Dedifferentiated amniotic fluid mesenchymal stem cell (primary cell): Measurements from ENCODE around the gene TGFBRAP1.
A peak's percentile ranks its signal among the peaks of the same experiment; 100 is the strongest.

ENCODE experiments used
- DNase-seq: peaks from one replicate; pipeline ENCODE4 v3.0.0-alpha.2; 2016; ENCODE audit errors: extremely low spot score

TGFBRAP1 gene

DNA sequence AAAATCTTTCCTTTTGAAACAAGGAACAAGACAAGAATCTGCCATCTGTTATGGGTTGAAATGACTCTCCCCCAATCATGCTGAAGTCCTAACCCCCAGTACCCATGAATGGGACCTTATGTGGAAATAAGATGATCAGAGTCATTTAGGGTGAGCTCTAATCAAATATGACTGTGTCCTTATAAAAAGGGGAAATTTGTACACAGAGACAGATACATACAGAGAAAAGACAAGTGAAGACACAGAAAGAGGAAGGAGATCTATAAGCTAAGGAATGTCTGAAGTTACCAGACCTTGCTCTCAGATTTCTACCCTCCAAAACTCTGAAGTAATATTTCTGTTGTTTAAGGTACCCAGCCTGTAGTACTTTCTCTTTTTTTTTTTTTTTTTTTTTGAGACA lies 15.7 kb downstream of the TGFBRAP1 start:
- DNase-seq: no peak

DNA sequence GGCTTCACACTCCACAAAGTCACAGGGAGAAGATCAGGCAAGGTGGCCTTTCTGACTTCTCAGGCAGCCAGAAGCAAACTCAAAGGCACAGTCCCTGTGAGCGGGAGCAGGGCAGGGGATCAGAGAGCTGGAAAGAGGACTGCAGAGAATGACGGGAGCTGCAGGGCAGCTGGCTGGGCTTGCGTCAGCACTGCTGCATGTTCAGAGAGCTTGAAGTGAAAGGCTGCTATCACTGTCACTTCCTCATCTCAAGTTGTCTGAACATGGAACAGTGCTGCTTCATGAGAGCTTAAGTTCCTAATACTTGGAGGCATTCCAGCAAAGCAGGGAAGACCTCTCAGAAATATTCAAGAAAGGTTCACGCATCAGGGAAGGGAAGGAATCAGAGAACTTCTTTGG lies 20.4 kb downstream of the TGFBRAP1 start:
- no peak for DNase-seq

DNA sequence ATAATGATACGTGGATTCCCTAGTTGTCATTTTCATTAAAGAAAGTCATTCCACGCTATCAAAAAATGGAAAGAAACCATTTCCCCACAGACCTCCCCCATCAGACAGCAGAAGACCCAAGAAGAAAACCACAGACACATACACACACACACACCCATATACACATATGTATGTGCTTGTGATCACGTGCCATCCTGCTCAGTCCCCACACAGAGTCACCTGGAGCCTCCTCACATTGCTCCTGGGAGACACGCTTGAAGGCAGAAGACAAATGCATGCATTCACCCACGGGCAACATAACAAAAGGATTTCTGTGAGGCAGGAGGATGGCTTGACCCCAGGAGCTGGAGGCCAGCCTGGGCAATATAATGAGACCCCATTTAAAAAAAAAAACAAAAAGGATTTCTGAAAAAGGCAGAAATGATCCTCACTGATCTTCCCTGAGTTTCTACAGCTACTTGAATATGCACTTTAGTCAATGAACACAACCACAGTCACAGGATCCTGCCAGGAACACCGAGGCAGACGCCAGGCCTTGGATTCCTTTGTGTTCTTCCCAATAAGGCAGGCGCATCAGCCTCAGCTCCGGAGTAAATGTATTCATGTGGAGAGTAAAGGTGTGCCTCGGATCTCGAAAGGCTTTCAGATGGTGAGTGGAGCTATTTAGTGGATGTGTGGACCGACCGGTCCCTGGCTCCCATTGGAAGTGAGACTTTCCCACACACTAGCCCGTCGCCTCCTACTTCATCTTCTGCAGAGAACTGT lies 21.0 kb downstream of the TGFBRAP1 start:
- DNase-seq: no peak

DNA sequence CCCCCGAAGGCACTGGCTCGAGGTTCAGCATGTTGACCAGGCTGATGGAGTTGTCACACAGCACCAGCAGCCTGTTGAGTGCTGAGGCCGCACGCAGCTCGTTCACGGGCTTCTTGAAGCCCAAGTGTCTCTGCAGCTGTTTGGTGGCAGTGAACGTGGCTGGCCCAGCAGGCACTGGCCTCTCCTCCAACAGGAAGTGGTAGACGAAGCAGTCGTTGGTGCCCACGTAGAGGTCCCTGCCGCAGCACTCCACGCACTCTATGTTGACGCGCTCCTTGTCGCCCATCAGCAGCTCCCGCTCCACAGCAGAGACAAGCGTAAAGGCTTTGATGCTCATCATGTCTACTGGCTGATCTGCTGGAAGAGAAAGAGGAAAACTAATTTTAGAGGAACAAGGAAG lies 21.6 kb downstream of the TGFBRAP1 start:
- no peak for DNase-seq

DNA sequence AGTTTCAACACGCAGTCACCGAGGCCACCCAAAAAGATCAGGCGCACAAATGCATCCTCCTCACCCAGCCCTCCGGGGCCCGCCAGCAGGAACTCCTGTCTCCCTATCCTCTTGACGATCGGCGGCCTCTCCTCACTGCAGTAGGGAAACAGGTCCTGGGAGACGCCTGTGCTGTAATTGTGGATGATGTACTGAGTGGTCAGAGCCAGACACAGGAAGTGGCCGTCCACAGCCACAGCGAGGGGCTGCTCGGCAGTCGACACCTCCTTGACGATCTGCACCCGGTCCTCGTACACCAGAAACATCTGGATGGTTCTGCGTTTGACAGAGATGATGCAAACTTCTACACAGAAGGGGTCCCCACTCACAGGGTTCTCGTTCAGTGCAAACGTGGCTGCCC lies 22.0 kb downstream of the TGFBRAP1 start:
- DNase-seq: no peak

DNA sequence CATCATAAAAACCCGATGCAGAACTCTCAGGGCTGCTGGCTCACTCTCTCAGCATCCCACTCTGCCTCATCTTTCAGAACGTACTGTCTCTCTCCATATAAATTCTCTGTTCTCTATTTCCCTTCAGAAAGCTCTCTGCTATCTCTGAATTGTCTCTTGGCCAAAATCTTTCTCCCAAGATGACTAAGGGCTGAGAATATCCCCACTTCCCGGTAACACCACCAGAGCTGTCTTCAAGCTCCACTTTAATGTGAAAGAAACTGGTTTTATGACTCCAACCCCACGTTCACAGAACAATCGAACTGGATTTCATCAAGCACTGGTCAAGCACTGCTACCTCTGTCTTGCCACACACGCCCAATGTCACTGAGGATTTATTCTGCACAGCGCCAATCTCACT lies 22.4 kb downstream of the TGFBRAP1 start:
- DNase-seq: no peak

DNA sequence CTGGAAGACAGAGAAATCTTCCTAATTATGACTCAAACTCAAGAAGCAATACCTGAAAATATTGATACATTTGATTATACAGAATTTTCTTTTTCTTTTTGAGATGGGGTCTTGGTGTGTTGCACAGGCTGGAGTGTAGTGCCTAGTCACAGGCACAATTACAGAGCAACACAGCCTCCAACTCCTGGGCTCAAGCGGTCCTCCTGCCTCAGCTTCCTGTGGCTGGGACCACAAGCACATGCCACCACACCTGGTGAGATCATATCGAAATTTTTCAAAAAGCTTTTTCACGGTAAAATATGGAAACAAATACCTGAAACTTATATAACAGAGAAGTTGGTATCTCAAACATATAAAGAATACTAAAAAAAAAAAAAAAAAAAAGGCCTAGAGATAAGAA lies 27.9 kb downstream of the TGFBRAP1 start:
- DNase-seq: no peak

DNA sequence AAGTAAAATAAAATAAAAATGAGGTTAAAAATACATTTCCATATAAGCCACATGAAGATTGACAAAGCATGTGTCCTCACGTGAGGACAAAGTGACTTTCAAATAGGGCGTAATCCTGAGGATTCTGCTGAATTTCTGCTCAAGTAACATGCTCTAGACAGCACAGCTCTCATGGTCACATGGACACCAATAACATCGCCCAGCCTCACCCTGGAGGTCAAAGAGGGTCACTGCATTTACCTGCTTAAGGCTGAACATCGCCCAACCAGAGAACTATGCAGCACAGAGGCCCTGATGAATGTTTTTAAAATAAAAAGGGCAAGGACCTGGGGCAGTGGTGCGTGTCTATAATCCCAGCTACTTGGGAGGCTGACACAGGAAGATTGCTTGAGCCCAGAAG lies 30.2 kb downstream of the TGFBRAP1 start:
- no peak for DNase-seq

DNA sequence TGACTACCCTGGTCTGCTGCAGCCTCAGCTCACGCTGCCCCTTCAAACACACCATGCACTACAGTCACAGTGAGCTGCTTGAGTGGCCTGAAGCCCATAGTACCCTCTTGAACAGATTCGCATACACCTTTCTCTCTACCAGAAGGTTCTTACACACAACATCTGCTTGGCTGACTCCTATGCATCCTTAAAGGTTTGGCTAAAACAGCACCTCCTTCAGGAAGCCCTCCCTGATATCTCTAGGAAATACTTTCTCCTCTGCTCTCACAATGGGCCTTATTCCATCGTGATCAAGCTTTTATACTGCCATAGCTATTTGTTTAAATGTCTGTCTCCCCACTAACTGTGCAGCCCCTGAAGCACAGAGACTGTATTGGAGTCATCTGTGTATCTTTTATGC lies 31.5 kb downstream of the TGFBRAP1 start:
- no peak for DNase-seq

DNA sequence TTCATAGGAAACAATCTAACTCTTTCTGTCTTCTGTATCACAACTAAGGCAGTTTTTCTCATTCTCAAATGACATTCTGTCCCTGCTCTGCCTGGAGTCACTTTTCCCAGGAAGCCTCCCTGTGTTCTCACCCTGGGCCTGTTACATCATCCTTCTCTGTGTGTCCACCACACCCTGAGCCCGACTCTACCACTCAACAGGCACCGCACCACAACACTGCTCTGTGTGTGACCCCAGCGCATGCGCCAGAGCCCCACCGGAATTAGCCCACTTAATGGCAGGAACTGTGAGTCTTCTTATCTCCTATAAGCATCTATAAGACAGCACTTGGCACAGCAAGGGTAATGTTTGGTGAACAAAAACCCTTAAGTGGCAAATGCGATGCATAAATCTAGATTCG lies 32.3 kb downstream of the TGFBRAP1 start:
- no peak for DNase-seq

DNA sequence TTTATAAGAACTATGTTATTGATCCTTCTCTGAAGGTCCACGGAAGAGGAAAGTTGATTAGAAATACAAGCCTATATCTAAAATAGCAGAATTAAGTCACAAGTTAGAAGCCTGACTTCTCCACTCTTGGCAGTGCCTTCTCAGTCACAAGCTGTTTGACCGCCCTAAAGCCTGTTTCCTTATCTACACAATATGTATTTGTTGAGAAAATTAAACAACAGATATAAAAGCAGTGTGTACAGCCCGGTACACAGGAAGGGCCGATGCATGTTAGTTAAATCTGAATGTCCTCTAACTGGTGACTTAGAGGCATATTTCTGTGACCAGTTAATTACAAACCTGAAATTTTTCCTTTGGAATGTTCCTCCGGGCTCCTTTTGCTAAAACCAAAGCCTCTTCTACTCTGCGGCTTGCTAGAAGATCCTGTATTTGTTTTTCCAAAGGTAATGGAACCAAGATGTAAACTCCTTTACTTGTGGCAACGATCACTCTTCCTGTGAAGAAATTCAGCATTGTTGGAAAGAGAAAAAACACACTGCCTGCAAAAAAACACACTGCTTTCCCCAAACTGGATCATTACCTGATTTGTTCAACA lies 33.4 kb downstream of the TGFBRAP1 start:
- no peak for DNase-seq

DNA sequence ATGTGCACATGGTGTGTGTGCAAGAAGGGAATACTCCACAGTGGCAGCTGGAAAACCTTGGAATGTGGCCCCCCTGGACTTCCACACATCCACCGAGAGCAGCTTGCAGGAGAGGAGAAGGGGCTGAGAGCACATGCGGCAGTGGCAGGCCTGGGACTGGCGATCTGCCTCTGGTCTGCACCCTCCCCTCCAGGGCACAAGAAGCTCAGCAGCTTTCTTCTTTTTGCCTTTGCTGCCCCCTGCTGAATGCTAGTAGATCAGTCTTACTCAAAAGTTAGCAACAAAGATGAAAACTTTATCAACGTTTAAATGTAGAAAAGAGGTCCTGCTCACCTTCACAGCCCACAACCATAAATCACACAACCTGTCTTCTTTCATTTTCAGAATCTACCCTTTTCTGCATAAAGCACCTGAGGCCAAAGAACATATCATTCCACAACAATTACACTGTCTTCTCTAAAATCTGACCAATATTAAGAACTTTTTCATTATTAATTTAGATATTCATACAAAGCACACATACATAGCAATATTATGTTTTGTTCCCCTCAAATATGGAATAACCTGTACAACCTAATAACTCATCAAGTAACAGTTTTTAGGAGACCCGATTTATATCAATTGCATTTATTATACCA lies 34.6 kb downstream of the TGFBRAP1 start:
- peak; percentile 74 for DNase-seq

DNA sequence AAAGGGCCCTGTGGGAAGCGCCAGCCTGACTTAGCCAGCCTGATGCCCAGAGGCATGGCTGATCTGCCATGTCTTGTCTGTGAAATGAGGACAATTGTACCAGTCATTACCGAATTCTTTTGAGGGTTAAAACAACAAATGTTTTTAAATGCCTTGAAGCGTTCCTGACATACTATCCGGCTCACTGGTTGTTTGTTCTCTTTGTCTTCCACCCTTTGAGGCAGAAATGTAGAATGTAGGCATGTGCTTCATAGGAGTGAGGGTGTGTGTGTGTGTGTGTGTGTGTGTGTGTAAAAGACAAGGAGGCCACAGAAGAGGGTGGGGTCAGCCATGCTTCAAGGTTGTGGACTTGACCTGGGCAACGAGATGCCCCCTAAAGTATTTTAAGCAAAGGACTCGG lies 35.5 kb downstream of the TGFBRAP1 start:
- no peak for DNase-seq

DNA sequence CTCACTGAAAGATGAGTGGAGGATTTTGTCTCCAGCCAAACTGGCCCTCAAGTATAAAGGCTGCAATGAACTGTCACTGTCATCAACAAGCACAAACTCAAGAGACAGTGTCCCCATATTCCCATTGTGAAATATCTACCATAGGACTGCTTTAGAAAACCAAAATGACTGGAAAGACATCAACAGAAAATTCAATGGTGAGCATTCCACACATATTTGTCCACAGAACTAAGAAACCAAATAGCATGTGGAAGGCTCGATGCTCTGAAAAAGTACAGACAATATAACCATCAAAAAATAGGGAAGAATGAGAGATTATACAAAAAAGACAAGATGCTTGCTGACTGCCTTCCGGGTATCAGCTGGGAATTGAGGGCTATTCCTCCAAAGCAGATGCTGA lies 37.6 kb downstream of the TGFBRAP1 start:
- peak; percentile 22 for DNase-seq

DNA sequence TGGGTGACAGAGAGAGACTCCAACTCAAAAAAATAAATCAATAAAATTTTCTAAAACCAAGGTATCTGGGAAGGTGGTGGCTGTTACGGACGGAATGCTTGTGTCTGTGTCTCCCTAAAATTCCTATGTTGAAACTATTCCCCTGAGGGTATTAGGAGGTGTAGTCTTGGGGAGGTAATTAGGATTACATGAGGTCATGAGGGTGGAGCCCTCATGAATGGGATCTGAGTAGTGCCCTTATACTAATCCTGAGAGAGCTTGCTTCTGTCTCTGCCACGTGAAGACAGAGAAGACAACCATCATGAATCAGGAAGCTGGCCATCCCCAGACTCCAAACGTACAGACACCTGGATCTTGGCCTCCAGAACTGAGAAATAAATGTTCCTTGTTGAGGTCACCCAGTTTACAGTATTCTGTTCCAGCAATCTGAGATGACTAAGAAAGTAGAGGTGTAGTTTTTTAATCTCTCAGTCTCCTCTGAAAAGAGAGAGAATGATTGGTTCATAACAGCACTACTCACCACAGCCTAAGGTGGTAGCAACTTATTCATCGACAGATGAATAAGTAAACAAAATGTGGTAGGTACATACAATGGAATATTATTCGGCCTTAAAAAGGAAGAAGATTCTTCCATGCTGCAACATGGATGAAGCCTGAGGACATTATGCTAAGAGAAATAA lies 38.4 kb downstream of the TGFBRAP1 start:
- DNase-seq: no peak

DNA sequence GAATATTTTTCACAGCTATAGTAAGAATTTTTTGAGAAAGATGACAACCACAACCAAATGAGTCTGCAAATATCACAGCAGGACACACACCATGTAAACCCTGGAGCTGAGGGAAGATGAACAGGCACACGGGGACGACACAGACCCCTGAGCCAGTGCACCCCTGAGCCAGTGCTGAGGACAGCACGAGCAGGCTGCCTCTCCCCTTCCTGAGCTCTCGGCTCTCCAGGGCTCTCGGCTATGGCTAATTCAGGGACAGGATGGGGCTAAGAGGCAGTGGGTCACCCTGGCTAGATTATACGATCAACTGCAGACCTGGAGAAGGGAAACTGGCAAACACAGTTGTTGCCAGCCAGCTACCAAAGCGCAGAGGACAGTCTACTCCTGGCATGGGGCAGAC lies 41.4 kb downstream of the TGFBRAP1 start:
- no peak for DNase-seq

DNA sequence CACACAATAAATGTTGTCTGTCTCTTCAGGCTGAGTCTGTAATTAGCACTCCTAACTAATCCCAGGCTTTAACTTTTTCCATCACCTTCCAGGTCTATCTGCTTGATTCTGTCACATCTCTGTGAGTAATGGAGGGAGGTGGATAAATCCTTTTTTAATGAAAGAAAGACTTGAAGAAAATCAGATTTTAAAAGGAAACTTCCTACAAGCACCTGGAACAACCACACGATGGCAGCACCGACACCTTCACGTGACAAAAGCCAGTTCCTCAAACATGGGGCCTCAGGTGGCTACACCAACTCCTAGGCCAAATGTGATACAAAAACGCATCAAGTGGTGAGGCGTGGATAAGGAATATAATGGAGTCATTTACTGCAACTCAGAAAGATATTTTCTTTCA lies 41.8 kb downstream of the TGFBRAP1 start:
- no peak for DNase-seq

DNA sequence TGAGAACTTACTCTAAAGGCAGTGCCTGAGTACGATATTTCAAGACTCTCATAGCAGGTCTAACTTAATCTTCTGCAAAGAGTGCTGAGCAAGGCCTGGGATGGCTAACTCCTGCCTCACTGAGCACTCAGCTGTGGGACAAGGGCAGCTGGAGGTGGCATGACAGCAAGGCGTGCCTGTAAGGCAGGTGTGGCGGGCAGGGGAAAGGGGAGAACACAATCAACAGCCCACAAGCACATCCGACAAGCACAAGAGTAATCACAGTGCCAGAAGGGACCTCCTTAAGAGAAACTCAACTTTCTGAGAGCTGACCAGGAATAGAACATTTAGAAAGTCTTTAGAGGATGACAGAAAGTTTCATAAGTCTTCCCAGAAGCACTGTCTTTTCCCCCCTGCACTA lies 46.0 kb downstream of the TGFBRAP1 start:
- DNase-seq: no peak

DNA sequence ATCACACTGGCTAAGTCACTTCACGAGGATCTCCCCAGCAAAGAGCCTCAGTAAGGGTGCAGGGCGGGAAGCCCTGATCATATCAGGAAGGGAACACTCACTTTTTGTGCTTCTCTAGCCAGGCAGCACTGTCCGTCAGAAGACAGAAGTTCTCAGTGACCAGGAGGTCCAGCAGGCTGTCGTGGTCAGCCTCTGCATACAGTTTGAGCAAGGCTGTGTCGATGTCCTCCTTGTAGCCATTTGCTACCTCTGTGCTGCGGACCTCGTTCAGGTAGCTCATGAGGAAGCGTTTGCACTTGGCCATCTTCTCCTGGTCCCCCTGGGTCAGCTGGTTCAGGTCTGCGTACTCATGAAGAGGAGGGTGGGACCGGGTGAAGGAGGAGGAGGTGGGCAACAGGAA lies 49.3 kb downstream of the TGFBRAP1 start:
- DNase-seq: no peak

DNA sequence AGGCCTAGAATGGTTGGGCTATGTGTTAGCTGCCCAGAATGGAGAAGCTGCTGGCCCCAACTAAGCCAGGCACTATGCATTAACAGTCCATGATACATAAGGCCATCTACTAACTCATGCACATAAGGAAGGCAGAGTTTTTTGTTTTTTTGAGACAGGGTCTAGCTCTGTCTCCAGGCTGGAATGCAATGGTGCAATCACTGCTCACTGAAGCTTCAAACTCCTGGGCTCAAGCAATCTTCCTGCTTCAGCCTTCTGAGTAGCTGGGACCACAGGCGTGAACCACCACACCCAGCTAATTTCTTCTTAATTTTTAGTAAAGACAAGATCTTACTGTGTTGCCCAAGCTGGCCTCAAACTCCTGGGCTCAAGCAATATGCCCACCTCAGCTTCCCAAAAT lies 50.4 kb downstream of the TGFBRAP1 start:
- no peak for DNase-seq

DNA sequence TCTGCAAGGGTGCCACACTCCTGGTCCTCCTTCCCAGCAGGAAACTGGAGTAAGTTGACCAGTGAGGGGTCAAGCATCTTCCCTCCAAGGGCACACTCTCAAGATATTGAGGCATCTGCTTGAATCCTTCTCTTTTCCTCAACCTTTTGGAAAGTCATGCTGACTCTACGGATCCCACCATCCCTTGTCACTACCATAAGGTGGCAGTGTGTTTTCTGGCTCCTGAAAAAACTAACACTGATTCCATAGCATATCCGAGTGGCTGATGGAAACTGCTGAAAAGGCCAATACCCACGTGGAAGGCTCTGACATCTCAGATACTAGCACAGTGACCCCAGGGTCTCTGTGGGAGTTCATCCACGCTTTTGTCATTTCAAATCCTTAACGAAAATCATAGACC lies 50.9 kb downstream of the TGFBRAP1 start:
- DNase-seq: no peak

DNA sequence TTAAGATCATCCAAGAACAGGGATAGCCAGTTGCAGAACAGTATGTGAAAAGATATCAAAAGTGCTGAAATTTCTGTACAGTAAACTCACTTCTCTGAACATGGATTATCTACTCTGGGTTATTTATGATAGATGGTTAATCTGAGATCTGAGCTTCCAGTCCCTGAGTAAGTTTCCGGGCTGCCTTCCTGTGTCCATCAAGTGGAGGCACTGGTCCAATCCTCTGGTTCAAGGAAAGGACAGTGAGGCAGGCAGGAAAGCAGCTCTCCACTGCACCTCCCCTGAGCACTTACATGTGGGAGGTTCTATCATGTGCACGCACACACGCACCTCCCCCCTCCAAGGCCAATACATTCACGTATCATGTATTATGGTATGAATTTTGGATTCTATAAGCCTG lies 55.5 kb downstream of the TGFBRAP1 start:
- DNase-seq: no peak

DNA sequence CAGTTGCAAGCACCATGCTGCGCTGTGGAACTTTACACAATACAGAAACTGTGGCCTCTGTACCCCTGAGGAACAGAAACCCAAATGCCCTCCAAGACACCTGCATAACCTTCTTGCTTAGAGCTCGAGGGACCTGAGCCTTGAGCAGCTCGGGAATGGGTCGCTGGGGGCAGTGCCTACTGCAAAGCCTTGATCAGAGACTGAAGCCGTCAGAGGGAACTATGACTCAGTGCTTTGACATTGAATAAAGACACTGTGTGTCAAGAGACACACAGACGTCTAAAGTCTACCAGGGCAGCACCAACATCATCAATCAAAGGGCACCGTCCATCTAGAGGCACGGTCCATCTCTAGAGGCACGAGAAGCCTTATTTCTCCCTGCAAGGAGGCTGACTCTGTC lies 57.4 kb downstream of the TGFBRAP1 start:
- no peak for DNase-seq
